ENCODE data around the gene ESF1.

GRCh38 chr20:13676682-13677081 lies 108.0 kb downstream of the ESF1 start:
- TF ChIP-seq ZKSCAN1 (IDR thresholded peaks at IDR 0.05; ENCODE audit: low read depth, low read length): no peak
- no peak for TF ChIP-seq ELK1 (CRISPR knock-in tag; IDR thresholded peaks at IDR 0.05)
- no peak for TF ChIP-seq CHD2 (IDR thresholded peaks at IDR 0.05; ENCODE audit: low read depth, low read length)
- TF ChIP-seq SMC3 (conservative IDR thresholded peaks at IDR 0.05; ENCODE audit: insufficient read depth, low read depth, low read length): no peak
- TF ChIP-seq ZNF253 (CRISPR knock-in tag; conservative IDR thresholded peaks at IDR 0.05): no peak
- TF ChIP-seq POLR2A (conservative IDR thresholded peaks at IDR 0.05): no peak
- no peak for TF ChIP-seq YY1 (IDR thresholded peaks at IDR 0.05; ENCODE audit: borderline replicate concordance in 1 of 3, control insufficient read depth in 1 of 3, extremely low read depth in 1 of 3, insufficient read depth in 3 of 3, insufficient read length in 1 of 3, insufficient replicate concordance in 2 of 3, low read depth in 1 of 3, low read length in 2 of 3)
- no peak for TF ChIP-seq TAF1 (IDR thresholded peaks at IDR 0.05; ENCODE audit: control insufficient read depth, extremely low read depth, insufficient read depth, low read length, severe bottlenecking)
- no peak for TF ChIP-seq KAT2B (IDR thresholded peaks at IDR 0.05; ENCODE audit: low read depth, low read length)
- TF ChIP-seq SIN3B (IDR thresholded peaks at IDR 0.05; ENCODE audit: low read depth): no peak
- no peak for TF ChIP-seq PCBP2 (IDR thresholded peaks at IDR 0.05; ENCODE audit: low read depth, low read length, poor library complexity, severe bottlenecking)
- TF ChIP-seq ETS2 (tag; IDR thresholded peaks at IDR 0.05; ENCODE audit: borderline replicate concordance, poor library complexity, severe bottlenecking): no peak
- no peak for TF ChIP-seq ZNF766 (CRISPR knock-in tag; conservative IDR thresholded peaks at IDR 0.05)
- TF ChIP-seq TCF7L2 (IDR thresholded peaks at IDR 0.05; ENCODE audit: low read depth, low read length): no peak

Measured in K562 (cell line).